Measurements from ENCODE around the gene MME. TPM values are rescaled to one million over a fixed set of nuclear protein-coding genes. Genes with fewer than 3 reads are reported as not detected.
"Not testable (repeated sequence)": the region's sequence is repeated elsewhere in the genome, so short reads cannot be mapped to it uniquely, and the experiment has no call there.

The MME gene
- total RNA-seq, 1 experiment from 2014 or later, result 51.7 TPM

DNA sequence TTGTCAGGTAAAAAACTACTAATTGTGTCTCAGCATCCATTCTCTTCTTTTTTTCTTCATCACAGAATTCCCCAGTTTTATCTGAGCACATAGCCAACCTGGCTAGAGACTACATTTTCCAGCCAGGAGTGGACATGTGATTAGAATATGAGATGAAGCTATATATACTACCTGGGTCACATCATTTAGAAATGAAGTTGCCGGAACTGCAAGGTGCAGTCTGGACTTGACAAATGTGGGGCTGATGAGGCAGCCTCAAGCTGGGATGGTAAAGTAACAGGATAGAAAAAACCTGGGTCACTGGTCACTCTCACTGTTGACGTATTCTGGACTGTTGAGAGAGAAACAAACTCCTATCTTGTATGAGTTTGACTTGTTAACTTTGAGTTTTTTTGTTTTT lies 113.7 kb downstream of the MME start:
- no peak for DNase-seq (ENCODE audit: low read depth)

DNA sequence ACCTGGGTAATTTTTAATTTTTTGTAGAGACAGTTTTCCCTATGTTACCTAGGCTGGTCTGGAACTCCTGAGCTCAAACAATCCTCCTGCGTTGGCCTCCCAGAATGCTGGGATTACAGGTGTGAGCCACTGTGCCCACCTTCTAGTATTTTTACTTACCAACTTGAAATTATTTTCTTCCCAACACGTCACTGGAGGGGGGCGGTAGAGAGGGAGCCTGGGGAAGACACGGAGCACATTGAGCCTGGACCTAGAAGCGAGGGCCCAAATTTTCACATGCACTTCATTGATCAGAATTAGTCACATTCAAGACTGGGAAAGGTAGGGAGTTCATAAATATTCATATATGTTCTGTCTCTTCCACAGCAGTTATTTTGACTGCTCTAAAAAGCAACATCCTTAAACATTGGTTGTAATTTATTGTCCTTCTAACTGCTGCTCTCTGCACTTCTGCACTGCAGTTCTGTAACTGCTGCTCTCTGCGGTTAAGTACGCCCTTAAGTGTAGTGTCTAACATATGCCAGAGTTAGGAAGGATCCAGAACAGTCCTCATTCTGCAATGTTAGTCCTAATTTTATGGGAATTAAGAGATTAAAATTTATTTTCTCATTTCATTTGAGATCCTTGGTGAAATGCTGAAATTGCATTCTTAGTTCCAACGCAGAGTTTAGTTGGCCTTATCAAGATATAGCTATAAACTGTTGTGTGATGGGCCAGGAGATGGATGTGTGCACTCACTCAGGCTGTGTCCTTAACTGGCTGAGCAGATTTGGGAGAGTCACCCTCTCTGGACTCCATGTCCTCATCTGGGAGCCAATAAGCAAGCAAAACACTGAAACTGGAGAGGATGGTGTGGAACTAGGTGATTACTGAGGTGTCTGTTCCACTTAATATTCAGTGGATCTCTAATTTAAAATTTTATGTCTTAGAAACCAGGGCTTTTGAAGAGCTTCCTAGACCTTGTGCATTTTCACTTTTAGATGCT lies 115.1 kb downstream of the MME start:
- DNase-seq (ENCODE audit: low read depth), result no peak

DNA sequence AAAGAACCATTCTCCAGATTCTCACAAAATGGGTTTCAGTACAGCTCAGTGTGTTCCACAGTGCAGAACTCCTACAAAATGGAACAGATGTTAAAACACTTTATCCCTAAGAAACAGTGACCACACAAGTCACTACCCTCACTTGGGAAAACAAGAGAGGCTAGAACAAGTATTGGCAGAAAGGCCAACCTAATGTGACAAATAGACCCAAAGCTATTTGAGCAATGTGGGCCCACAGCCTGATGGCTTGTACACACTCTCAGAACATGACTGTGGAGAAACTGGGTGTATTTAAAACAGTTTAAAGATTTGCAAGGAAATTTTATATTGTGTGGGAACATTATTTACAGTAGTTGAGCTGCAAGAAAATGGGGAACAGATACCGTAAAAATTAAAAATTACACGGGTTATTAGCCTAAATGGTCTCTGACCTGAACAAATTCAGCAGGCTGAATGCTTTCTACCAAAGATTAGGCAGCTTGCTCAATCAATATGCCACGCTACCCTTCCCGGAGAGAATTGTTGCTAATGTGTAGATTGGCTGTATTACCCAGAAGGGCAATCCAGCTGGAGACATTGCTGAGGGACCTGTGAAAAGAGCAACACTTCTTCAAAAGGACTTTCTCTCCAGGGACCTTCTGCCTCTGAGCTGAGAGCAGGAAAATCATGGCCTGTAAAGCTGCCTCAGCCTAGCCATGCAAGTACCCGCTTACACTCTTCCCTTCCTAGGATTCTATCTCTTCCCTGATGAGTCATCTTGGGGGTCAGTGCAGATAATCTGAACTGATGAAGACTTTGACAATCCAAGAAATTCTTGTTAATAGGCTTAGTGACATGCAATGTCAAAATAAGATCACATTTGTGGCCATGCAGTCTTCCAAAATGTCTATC lies 116.3 kb downstream of the MME start:
- no peak for DNase-seq (ENCODE audit: low read depth)

DNA sequence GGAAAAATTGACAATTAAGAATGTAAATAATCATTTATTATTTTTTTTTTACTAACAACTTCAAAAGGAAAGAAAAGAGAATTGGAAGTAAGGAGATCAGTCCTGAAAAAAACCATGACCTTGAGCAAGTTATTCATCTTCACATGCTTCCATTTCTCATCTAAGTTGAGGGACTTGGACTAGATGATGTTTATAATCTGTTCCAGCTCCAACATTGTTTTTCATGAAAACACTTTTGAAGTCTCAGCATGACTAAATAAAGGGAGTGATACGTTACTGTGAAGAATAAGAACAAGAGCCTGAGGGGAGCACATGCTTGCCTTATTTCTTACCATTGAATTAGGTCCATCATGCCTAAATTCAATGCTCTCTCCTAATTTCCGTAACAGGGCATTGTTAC lies 117.7 kb downstream of the MME start:
- DNase-seq (ENCODE audit: low read depth), result no peak

DNA sequence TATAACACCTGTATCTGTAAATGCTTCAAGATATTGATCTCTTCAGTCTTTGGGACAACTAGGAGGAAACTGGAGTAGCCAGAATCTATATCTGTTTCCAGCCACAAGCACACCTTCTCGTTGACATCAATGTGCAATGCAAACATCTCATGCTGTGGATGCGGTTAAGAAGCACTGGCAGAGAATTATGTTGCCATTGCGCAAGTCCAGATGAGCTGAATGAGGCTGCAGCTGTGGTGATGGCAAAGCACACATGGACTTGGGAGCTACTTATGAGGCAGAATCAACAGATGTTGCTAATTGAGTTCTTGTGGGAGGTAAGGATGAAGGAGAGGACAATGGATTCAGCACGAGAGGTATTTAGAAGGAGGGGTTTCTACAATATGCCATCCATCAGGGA lies 122.5 kb downstream of the MME start:
- no peak for DNase-seq (ENCODE audit: low read depth)

DNA sequence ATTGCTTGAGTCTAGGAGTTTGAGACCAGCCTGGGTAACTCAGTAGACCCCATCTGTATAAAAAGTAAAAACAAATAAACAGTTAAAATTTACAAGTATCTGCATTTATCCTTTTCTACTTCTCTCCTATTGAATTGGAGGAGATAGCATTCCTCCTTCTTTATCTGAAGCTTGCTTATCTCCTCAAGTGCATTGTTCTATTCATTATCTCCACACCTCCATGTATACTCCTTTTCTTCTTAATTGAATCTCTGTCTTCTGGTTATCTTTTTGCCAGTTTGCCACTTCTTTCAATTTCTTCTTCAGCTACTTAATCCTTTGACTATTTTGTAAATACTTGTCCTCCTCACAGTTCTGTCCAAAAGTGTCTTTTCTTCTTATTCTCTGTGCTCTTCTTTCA lies 124.7 kb downstream of the MME start:
- no peak for DNase-seq (ENCODE audit: low read depth)

DNA sequence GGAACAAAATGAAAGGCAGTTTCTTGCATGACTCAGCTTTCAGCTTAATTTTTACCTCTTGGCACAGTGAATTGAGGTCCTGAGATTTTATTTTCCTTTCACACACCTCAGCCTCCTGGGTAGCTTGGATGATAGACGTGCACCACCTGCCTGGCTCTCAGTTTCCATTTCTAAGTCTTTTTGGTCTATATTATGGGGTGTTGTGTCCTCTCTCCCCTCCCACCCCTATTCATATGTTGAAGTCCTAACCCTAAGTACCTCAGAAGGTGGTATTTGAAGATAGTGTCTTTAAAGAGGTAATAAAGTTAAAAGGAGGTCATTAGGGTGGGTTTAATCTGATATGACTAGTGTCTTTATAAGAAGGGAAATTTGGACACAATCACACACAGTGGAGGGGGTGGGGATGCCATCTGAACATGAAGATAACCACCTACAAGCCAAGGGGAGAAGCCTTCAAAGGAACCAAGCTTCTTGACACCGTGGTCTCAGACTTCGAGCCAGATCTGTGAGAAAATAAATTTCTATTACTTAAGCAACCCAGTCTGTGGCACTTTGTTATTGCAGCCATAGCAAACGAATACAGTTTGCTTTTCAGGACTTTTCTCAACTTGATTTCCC lies 128.2 kb downstream of the MME start:
- DNase-seq (ENCODE audit: low read depth), result no peak

DNA sequence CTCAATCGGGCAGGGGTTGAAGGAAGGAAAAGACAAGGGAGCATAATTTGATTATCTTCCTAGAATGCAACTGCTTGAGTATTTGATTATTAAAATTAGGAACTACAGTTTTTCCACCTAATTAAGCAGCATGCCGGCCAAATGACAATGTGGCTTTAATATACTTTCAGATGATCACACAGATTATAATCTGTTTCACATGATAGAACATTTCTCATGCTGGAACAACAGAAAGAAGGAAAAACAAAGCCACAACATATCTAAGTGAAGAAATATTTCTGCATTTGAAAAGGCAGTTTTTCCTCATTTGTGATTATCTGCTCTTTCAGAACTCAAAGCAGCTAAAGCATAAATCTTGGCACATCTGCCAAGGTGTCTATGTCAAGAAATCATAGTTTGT lies 130.6 kb downstream of the MME start:
- DNase-seq (ENCODE audit: low read depth), result no peak

DNA sequence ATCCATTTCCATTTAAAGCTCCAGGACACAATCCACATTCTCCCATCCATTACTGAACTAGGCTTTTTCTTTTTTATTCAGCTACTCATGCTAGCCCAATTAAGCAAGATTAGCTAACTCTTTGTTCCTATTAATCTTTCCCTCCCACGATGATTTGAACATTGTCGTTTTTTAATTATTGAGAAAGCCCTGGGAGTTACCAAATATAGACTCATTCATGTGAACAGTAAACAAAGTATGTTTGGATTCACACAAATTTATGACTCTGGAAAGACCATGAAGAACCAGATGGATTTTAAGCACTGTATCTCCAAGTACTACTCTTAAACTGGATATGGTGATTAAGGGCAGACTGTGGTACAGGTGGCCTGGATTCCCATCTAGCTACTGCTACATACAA lies 131.1 kb downstream of the MME start:
- DNase-seq (ENCODE audit: low read depth), result no peak

DNA sequence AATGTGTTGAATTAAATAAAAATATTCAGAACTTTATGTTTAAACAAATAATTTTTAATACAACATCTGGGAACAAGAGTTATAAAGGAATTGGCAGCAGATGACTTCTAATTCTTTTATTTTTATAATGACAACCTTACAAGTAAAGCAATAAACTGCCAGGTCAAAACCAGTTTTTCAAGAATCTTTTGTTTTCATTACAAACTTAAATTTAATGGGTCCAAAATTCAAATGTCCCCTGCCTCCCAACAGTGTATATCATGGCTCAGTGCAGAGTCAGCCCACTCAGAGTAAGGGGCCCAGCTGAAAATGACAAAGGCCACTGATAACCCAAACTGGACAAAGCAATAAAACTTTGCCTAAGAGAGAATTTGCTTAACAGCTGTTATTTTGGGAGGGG lies 131.8 kb downstream of the MME start:
- no peak for DNase-seq (ENCODE audit: low read depth)

DNA sequence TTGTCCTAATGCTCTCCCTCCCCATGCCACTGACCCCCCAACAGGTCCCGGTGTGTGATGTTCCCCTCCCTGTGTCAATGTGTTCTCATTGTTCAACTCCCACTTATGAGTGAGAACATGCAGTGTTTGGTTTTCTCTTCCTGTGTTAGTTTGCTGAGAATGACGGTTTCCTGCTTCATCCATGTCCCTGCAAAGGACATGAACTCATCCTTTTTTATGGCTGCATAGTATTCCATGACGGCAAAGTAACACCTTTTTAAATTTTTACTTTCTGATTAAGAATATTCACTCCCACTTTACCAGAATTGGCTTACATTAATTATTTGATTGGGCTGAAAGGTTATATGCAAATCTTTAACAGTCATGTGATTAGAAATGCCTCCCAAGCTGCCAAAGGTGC lies 135.9 kb downstream of the MME start:
- DNase-seq (ENCODE audit: low read depth), result not testable (repeated sequence)

DNA sequence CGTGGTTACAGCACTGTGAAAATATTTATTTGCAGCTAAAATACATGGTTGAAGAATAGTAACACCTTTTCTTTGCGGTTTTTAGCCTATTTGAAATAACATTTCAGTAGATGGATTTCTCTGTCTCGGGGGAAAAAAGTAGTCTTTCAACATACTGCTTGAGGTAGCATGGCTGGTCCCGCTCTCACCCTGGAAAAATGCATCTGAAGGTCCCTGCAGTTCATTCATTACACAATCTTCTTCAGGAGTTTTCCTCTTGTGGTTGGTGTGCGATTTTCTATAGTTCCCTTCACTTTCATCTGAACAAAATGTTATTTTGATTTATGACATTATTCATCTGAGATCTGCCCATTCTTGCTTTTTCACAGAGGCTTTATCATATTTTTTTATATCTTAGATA lies 137.5 kb downstream of the MME start:
- DNase-seq (ENCODE audit: low read depth), result peak; percentile 13

DNA sequence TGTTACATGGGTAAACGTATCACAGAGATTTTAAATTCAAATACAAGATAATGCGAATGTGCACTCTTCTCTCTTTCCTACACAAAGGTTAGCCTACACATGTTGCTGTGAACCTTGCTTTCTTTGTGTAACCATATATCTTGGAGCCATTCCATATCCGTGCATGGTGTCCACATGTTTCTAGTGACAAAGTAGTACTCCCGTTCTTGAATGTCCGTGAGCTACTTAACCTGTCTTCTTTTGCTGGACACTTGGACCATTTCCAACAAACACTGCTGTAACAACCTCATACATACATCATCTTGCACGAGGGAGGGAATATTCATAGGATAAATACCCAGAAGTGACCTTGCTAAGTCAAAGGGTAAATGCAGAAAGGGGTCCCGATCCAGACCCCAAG lies 138.3 kb downstream of the MME start:
- DNase-seq (ENCODE audit: low read depth), result no peak

DNA sequence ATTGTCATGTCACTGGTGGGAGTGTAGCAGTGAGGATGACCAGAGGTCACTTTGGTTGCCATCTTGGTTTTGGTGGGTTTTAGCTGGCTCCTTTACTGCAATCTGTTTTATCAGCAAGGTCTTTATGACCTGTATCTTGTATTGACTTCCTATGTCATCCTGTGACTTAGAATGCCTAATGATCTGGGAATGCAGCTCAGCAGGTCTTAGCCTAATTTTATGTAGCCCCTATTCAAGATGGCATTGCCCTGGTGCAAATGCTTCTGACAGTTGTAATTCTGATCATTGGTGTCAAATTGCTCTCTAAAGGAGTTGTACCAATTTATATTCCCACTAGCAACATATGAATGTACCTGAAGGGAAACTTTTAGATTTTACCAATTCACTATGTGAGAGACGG lies 139.0 kb downstream of the MME start:
- no peak for DNase-seq (ENCODE audit: low read depth)

DNA sequence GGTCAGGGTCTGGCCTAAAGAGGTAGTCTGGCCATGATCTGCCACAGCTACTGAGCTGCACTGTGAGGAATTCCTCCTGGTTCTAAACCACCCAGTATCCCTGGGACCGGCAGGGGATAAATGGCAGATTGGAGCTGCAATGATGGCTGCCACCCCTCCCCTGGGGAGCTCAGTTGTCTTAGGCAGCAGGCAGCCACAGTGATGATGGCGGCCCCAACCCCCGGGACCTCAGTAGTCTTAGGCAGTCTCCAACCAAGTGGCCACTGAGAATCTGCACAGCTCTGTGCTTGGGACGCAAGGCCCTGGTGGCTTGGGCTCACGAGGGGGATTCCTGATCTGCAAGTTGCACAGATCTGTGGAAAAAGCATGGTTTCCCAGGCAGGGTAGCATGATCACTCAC lies 145.3 kb downstream of the MME start:
- DNase-seq (ENCODE audit: low read depth), result no peak

DNA sequence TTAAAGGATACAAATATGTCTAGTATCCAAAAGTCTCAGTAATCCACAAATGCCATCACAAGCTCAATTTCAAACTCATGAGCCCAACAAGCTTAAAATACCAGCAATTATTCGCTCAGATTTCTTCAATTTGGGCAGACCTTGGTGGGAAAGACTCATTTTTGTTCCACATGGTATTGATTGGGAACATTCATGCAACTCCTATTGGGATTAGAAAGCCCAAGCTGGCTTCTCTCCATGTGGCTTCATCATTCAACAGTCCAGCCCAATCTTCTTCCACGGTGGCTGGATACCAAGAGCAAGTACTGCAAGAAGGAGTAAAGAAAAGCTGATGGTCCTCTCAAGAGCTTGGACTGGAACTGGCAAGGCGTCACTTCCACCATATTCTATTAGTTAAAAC lies 147.0 kb downstream of the MME start:
- DNase-seq (ENCODE audit: low read depth), result no peak

DNA sequence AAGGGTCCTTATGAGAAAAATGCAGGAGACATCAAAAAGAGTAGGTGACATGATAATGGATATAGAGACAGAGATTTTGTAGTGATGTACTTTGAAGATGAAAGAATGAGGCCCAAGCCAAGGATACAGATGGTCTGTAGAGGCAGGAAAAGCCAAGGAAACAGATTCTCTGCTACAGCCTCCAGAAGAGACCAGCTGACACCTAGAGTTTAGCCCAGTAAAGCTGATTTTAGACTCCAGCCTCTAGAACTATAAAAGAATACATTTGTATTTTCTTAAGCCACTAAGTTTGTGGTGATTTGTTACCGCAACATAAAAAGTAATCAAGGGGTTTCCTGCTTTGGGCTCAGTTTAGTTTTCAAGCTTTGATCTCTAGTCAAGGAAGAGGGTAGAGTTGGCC lies 148.6 kb downstream of the MME start:
- DNase-seq (ENCODE audit: low read depth), result no peak

DNA sequence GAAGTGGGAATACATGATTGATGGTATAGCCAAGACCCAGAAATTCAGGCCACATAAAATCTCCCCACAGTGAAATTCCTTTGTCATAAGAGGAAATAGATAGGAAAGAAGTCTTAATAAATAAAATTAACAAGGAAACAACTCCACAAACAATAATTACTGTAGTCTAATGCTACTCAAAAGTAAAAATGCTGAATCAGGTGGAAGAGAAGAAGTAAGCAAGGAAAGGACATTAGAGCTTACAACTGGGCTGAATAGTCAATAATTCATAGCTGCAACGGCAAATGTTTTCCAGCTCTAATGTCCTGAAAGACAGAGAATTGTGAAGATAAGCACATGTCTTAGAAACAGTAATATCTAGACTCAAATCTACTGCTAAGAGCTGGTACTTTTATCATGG lies 149.0 kb downstream of the MME start:
- DNase-seq (ENCODE audit: low read depth), result no peak

DNA sequence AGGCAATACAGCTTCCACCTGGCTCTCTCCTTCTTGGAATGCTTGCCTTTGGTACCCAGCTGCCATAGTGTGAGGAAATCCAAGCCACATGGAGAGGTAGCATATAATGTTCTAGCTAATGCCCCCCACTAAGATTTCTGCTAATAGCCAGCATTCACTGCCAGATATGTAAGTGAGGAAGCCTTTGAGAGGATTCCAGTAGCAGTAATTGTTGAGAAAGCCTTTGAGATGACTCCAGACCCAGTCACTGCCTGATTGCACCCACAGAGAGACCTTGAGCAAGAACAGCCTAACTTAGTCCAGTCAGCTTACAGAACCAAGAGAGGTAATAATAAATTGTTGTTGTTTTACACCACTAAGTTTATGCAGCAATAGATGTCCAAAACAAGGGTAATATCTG lies 150.3 kb downstream of the MME start:
- peak; percentile 8 for DNase-seq (ENCODE audit: low read depth)

DNA sequence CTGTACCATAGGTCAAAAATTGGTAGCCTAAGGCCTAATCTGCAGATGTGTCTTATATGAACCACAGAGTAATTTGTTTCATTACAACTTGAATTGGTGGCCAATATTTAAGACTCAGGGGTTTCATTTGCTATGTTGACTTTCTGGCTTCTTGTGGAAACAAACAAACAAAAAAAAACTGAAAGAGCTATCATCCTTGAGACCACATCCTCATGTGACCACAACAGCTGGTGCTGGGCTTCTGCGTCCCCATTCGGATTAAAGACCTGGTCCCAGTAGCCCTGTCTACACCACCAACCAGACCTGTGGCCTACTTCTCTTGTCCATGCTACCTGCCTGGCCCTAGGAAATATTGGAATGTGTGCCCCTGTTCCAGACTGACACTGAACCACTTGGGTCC lies 151.7 kb downstream of the MME start:
- DNase-seq (ENCODE audit: low read depth), result no peak

DNA sequence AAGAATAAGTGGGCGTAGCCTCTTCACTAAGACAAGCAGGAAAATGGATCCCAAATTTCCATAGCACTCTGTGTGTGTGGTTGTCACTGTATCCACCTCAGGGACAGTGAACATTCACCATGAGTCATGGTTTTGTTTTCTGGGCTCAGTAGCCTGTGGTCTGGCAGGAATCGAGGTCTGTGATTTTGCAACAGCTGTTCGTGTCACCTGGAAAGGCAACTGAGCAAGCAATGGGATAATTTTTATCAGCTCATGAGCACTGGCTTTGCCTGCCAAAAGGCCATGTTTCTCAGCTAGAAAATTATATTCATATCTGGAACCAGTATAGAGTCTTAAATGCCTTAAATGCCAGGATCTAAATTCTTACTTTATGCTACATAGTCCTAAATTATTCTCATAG lies 152.5 kb downstream of the MME start:
- DNase-seq (ENCODE audit: low read depth), result peak; percentile 92

DNA sequence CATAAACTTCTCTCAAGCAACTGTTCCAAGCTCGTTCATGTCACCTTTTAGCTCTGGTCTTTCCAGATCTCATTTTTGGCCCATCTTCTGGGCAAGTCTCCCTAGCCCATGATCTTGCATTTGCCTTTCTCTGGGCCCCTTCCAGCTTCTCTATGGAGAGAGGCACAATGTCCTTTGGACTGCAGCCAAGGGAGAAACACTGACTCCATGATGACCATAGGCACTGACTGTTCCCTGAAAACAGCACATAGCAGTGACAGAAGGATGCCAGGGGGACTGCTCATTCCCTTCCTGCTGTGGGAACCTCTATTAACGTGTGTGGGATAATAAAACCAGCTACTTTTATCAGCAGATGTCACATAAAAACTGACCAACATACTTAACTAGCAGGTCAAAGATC lies 153.1 kb downstream of the MME start:
- peak; percentile 89 for DNase-seq (ENCODE audit: low read depth)
